Right cardiac atrium (tissue), 5 donors: ENCODE results near the gene XCR1. TPM values are rescaled to one million over a fixed set of nuclear protein-coding genes. Genes with fewer than 3 reads are reported as not detected.
"Not testable (repeated sequence)": the region's sequence is repeated elsewhere in the genome, so short reads cannot be mapped to it uniquely, and the experiment has no call there.

ENCODE experiments used
- ATAC-seq, 2 donors: fragments of 200-7000 bp; cut with Tn5 transposase; one replicate each; pipeline versions ENCODE4 v1.8.0 to v1.9.1; 2020; ENCODE audit warnings: moderate library complexity in 2 of 2, mild to moderate bottlenecking in 1 of 2
- DNase-seq, 3 donors: peaks; one replicate each; pipeline ENCODE4 v3.0.0-alpha.2; 2020
- H3K27ac ChIP-seq: one replicate; pipeline ENCODE4 v1.5.1; 2013; ENCODE audit warnings: mild to moderate bottlenecking, low read length, control low read depth, moderate library complexity
- H3K27me3 ChIP-seq: one replicate; pipeline ENCODE4 v1.6.1; 2013; ENCODE audit not compliant: control insufficient read depth, insufficient read depth
- H3K4me1 ChIP-seq: one replicate; pipeline ENCODE4 v1.6.1; 2013; ENCODE audit warnings: low read length; ENCODE audit not compliant: control insufficient read depth, insufficient read depth
- H3K4me3 ChIP-seq: one replicate; pipeline ENCODE4 v1.5.1; 2013; ENCODE audit warnings: low read length, control low read depth
- H3K9me3 ChIP-seq: one replicate; pipeline ENCODE4 v1.6.1; 2013; ENCODE audit warnings: low read length; ENCODE audit not compliant: control insufficient read depth
- WGBS: extraction: QIAGEN DNeasy Blood & Tissue Kit; methylation state at CpG from one replicate; pipeline ENCODE4 v1.1.7; 2013; 5-methylcytosine and 5-hydroxymethylcytosine counted together
- intact Hi-C, 4 donors: fragments of 100-400 bp; cut with DNase I; formaldehyde crosslinking; loops; one replicate each; pipeline versions ENCODE4 v1.11.0 to v1.14.0; 2022 to 2023
- polyA plus RNA-seq: library from polyadenylated mRNA; stranded (reverse); fragments of 200-250 nt; gene quantifications from one replicate; pipeline ENCODE4 v1.2.3, GENCODE V29; 2013
- total RNA-seq, 4 donors: library from RNA; stranded (reverse); fragmentation: NEBNext Ultra II Directional; extraction: Animal tissue kit (Norgen Biotek cat#: 25700); gene quantifications; one replicate each; pipeline ENCODE4 v1.2.1, GENCODE V29; 2021
- donor health status: healthy with polysubstance abuse.
- donor health status: DM: no; HTN: yes; CAD: no.
- donor health status: DM: no; HTN: no; CAD: no.
- donor health status: DM: no; HTN: yes; CAD: no; lungs with severe emphysema.
- donor health status: DM: yes; HTN: yes; CAD: no.

Gene XCR1
- total and polyA plus RNA-seq, 5 donors, result 0.06 TPM; not detected in 4

- DNase-seq (peak in 1 of 3 donors; percentile 54), ATAC-seq (peak; percentile 78 to 87)
- no peaks in the 10 kb centered on the region for H3K27me3 ChIP-seq
- no peaks in the 10 kb centered on the region for H3K9me3 ChIP-seq
- H3K4me1 ChIP-seq, result peaks cover 2% of the 10 kb centered on the region
- no peak overlapping the region for H3K4me3 ChIP-seq
- intact Hi-C loops, result no loop called here
- H3K27ac ChIP-seq, result peak overlapping the region; percentile 40
- 47% methylated on average over 5 of the region's 5 CpGs for WGBS
These were observed 20.8 kb downstream of the XCR1 start for GRCh38 chr3:46006238-46007032.

DNA sequence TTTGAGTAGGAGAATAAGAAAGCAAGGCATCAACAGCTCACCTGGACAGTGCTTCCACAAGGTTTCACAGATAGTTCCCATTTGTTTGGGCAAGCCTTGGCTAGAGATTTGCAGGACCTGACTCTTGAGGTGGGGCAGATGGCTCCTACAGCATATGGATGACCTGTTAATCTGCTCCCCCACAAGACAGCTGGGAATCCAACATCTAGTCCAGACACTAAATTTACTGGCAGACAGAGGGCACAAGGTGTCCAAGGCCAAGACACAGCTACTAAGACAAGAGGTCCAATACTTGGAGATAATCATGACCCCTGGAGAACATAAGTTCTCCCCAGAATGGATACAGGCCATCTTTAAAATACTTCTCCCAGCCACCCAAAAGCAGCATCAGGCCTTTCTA, 23.6 kb downstream of the XCR1 start:
- H3K27me3 ChIP-seq, DNase-seq, H3K4me3 ChIP-seq, H3K27ac ChIP-seq, intact Hi-C loops, ATAC-seq, H3K4me1 ChIP-seq, H3K9me3 ChIP-seq: not testable (repeated sequence)

DNA sequence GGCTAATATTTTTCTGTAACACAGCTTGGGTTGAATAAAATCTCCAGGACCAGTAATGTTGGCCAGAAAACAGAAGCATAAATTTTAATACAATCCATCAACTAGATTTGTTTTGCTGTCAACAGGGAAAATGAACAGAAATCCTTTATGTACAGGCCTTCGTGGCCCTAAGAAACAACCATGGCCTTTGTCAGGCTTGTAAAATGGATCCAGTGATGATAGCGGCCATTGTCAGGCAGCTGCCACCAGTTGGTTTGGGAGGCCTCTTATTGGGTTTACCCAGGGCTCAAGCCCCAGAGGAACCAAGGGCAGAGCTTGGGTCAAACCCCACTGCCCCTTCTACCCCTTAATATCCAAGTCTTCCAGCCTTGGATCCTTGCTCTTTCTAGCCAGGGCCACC, 26.1 kb downstream of the XCR1 start:
- Histone ChIP-seq H3K9me3 (no peaks in the 10 kb centered on the region), H3K27me3 (no peaks in the 10 kb centered on the region), H3K4me3 (no peak overlapping the region), H3K4me1 (no peaks in the 10 kb centered on the region), H3K27ac (no peak overlapping the region)
- intact Hi-C loops, result no loop called here
- DNase-seq (no peak), ATAC-seq (no peak)
- WGBS, result 89% methylated on average over 2 of the region's 2 CpGs

DNA sequence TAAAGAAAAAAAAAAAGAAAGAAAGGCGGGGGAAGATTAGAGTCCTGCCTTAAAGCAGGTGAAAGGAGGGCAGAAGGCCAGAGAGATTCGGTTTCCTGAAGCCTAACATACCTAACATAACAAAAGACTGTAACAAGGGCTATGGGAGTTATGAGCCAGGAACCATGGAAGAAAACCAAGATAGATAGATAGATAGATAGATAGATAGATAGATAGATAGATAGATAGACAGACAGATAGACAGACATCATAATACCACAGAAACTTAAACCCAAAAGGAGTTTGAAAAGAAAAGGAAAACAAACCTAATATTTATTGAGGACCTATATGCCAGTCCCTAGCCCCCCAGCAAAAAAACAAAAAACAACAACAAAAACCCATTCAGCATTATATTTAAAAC, 29.3 kb downstream of the XCR1 start:
- no peak overlapping the region for H3K27ac ChIP-seq
- H3K9me3 ChIP-seq, result no peaks in the 10 kb centered on the region
- H3K4me1 ChIP-seq, result peaks cover 5% of the 10 kb centered on the region
- intact Hi-C loops, result no loop called here
- no peak for ATAC-seq
- H3K27me3 ChIP-seq, result no peaks in the 10 kb centered on the region
- no peak overlapping the region for H3K4me3 ChIP-seq
- DNase-seq, result no peak
- WGBS, result 83% methylated on average over 2 of the region's 2 CpGs

DNA sequence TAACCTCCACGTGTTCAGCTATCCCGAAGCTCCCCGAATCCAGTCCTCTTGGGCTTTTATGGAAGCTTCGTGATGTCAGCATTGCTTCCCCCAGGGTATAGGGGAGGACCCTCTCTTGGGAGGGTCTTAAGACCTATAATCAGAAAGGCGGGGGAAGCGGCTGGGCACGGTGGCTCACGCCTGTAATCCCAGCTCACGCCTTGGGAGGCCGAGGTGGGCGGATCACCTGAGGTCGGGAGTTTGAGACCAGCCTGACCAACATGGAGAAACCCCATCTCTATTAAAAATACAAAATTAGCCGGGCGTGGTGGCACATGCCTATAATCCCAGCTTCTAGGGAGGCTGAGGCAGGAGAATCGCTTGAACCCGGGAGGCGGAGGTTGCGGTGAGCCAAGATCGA, 29.8 kb downstream of the XCR1 start:
- H3K27ac ChIP-seq, intact Hi-C loops, H3K4me1 ChIP-seq, DNase-seq, H3K27me3 ChIP-seq, H3K9me3 ChIP-seq, ATAC-seq, H3K4me3 ChIP-seq: not testable (repeated sequence)
- 95% methylated on average over 19 of the region's 19 CpGs for WGBS

GRCh38 chr3:45995236-45996192, 31.8 kb downstream of the XCR1 start, which contains the start of gene FYCO1:
Gene FYCO1, minus strand, starts transcription at chr3:45995824. Its CDS starts 10,914 bp downstream, at chr3:45984910.
- Histone ChIP-seq H3K27ac (peak within 1 kb of the TSS; percentile 92), H3K9me3 (no peaks in the 10 kb centered on the region), H3K4me1 (peaks cover 17% of the 10 kb centered on the region), H3K27me3 (no peaks in the 10 kb centered on the region), H3K4me3 (peak within 1 kb of the TSS; percentile 88)
- ATAC-seq, result peak; percentile 97 to 99
- WGBS, result 1% methylated on average over 67 of the region's 67 CpGs
- intact Hi-C loops, result no loop called here
- peak; percentile 96 to 98 (median 98) for DNase-seq

- Histone ChIP-seq H3K4me1 (peaks cover 19% of the 10 kb centered on the region), H3K27me3 (no peaks in the 10 kb centered on the region), H3K4me3 (peak overlapping the region; percentile 88), H3K27ac (peak overlapping the region; percentile 92), H3K9me3 (no peaks in the 10 kb centered on the region)
- intact Hi-C loops, result no loop called here
- ATAC-seq, result peak; percentile 5 to 26
- 9% methylated on average over 16 of the region's 16 CpGs for WGBS
- peak in 2 of 3 donors; percentile 55 to 61 for DNase-seq
These were observed 32.7 kb downstream of the XCR1 start for GRCh38 chr3:45994419-45995235.

DNA sequence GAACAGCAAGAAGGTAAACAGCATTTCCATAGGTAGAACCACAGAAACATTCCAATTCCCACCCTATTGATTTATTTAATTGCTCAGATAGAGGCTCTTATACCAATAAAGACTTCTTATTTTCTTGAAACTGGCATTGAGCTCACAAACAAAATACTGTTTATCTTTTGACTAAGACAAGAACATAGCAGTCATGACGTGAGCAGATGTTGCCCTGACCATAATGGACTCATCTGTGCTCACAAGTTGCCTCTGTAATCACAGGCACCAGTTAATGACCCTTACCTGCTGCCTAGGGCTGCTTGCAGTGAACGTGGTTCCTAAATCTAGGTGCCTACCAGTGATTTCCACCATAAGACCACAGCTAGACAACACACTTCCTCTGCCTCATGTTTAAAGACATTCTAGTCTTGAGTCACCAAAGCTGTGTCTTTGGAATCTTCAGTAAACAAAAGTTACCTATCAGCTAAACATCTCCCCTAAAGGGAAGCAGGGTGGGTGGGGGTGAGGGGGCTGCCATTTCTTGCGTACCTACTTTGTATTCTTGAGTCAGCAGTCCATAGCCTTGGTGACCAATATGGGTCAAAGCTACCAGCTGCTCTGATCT, 33.8 kb downstream of the XCR1 start:
- H3K4me3 ChIP-seq, result no peak overlapping the region
- DNase-seq (no peak), ATAC-seq (no peak)
- H3K27me3 ChIP-seq, result no peaks in the 10 kb centered on the region
- intact Hi-C loops, result no loop called here
- H3K4me1 ChIP-seq, result peaks cover 24% of the 10 kb centered on the region
- peak overlapping the region; percentile 94 for H3K27ac ChIP-seq
- H3K9me3 ChIP-seq, result no peaks in the 10 kb centered on the region
- 76% methylated on average over 3 of the region's 3 CpGs for WGBS

GRCh38 chr3:45992821-45993221, 34.5 kb downstream of the XCR1 start:
- no peak for ATAC-seq
- no peak overlapping the region for H3K4me3 ChIP-seq
- DNase-seq, result no peak

DNA sequence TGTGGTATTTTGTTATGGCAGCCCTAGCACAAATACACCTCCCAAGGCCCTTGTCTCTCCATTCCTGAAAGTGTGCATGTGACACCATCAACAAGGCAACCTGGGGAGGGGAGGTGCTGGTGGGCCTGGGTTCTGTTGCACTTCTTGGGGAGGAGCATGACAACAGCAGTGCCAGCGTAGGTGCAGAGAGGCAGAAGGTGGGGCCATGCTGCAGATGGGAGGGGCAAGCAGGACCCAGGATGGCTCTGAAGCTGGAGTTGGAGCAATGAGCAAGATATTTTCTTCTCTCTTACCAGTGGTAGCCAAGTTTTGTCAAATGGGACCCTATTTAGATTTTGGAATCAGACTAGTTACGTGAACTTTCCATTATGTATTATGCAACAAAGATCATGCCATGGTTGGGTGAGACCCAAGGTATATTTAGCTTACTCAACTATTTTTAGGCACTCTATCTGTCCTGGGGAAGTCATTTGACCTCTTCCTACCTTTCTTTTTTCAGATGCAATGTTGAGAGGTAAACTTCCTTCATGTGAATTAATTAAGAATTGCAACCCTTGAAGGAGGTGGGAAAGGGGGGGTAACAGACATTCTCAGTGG, 35.1 kb downstream of the XCR1 start:
- peak overlapping the region; percentile 94 for H3K27ac ChIP-seq
- intact Hi-C loops, result no loop called here
- DNase-seq, result peak in 1 of 3 donors; percentile 60
- no peaks in the 10 kb centered on the region for H3K27me3 ChIP-seq
- no peak overlapping the region for H3K4me3 ChIP-seq
- H3K4me1 ChIP-seq, result peaks cover 36% of the 10 kb centered on the region
- ATAC-seq, result no peak
- no peaks in the 10 kb centered on the region for H3K9me3 ChIP-seq
- WGBS, result 52% methylated on average over 2 of the region's 2 CpGs

More at GRCh38 chr3:45992821-45993221, 34.5 kb downstream of the XCR1 start:
- Histone ChIP-seq H3K27me3 (no peaks in the 10 kb centered on the region), H3K27ac (peak overlapping the region; percentile 94), H3K4me1 (peaks cover 31% of the 10 kb centered on the region), H3K9me3 (no peaks in the 10 kb centered on the region)
- intact Hi-C loops, result no loop called here
- 60% methylated on average over 2 of the region's 2 CpGs for WGBS
